Measurements from ENCODE around the gene TCF20.

TCF20 gene

GRCh38 chr22:42270510-42271190 lies at the start of gene TCF20:
TCF20 (minus strand) TSS chr22:42270653; CDS start chr22:42215305, 55,348 bp downstream.
- DNase-seq, result peak; percentile 89

DNA sequence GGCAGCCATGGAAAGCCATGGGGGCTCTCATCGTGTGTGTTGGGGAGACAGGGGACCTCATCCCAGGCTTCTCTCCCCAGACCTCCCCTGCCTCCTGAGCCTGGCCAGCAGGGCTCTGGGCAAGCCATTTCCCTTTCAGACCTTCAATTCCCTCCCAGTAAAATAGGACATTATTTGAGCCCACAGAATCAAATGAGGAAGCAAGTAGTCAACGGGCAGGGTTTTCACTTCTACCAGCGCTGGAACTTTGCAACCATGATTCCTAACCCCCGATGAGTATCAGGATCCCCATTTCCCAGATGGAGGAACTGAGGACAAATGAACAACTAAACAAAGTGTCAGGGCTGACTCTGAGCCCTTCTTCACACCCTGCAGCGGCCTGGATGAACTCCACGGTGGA lies 48.9 kb upstream of the TCF20 start:
- no peak for DNase-seq

GRCh38 chr22:42318967-42319366 lies 48.5 kb upstream of the TCF20 start:
- no peak for DNase-seq

- no peak for DNase-seq
Observed at GRCh38 chr22:42317691-42318547, 47.5 kb upstream of the TCF20 start.

GRCh38 chr22:42317008-42317407 lies 46.6 kb upstream of the TCF20 start:
- no peak for DNase-seq

- DNase-seq, result no peak
Observed at GRCh38 chr22:42315392-42315756, 44.9 kb upstream of the TCF20 start.

GRCh38 chr22:42314709-42315391 lies 44.4 kb upstream of the TCF20 start:
- DNase-seq, result no peak

GRCh38 chr22:42313804-42314581 lies 43.5 kb upstream of the TCF20 start:
- peak; percentile 80 for DNase-seq

GRCh38 chr22:42313204-42313603 lies 42.8 kb upstream of the TCF20 start:
- DNase-seq, result no peak

DNA sequence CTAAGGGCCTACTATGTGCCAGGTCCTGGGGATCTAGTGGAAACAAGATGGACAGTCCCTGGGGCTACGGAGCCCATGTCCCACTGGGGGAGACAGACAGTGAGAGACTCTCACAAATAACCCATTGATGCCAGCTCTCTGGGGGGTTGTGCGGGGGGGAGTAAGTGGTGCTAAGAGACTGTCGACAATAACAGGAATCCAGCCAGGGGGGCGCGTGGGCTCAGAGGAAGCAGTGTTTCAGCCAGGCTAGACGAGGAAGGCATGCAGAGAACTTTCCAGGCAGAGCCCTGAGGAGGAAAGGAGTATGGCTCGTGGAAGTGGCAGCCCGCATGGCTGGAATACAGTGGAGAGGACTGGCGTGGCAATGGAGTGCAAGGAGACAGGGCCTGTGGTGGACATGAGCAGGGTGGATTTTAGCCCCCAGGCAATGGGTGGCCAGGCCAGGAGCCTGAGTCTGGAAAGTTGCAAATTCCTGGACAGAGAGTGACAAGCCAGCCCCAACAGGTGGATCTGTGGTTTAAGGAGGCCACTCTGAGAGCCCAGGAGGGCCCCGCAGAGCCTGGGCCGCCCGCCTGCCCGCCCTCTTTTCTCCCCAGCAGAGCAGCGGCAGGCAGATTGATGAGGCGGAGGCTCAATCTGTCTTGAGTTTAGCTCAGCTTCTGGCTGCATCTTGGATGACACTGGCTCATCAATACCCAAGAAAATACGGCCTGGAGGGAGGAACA lies 40.0 kb upstream of the TCF20 start:
- DNase-seq, result no peak

- DNase-seq, result no peak
Observed at GRCh38 chr22:42309865-42310264, 39.4 kb upstream of the TCF20 start.

GRCh38 chr22:42308892-42309468 lies 38.5 kb upstream of the TCF20 start:
- DNase-seq, result no peak

GRCh38 chr22:42307806-42308563 lies 37.5 kb upstream of the TCF20 start:
- DNase-seq, result no peak

DNA sequence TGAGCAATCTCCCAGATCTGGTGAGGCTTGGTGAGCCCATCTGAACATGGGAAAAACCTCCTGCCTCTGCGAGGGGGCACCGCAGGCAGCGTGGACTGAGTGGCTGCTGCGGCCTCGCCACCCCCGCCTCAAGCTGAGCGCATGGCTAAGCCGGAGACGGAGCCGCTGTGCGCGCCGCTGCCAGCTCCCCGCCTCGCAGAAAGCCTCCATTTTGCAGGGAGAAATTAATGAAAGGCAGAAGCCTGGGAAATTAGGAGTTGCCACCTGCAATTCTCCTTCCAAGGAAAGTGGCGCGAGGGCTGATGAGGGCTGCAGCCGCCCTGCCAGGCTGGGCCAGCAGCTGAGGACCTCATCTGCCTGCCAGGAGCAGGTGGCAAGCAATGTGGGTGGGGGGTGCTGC lies 35.6 kb upstream of the TCF20 start:
- DNase-seq, result no peak

GRCh38 chr22:42304324-42304790 lies 33.9 kb upstream of the TCF20 start:
- no peak for DNase-seq

- DNase-seq, result peak; percentile 37
Observed at GRCh38 chr22:42303396-42304323, 33.2 kb upstream of the TCF20 start.

- no peak for DNase-seq
Observed at GRCh38 chr22:42301742-42302102, 31.3 kb upstream of the TCF20 start.

DNA sequence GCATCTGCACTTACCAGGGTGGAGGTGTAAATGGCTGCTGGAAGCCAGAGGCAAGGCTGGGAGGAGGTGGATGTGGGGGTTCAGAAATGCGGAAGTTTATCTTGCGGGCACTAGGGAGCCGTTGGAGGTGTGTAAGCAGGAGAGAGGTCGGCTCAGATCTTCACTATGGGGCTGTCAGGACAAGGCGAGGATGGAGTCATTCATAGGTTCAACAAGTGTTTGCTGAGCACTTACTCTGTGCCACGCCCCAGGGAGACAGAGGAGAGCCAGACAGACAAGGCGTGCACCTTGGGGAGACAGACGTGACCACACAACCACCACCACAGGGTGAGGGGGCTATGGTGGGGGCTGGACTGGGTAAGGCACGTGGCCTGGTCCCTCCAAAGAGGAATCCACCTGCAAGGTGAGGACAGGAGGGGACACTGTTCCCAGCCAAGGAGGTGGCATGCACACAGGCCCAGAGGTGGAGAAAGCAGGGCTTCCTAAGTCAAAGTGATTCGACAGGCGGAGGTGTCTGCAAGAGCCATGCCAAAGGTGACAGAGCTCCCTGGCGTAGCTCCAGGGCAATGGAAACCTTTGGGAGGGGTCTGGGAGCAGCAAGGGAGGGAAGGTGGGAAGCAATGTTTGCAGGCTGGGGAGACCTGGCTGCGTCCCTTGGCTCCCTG lies 30.8 kb upstream of the TCF20 start:
- no peak for DNase-seq

Measured in RPMI8226 (cell line).